ENCODE data around the gene CRB2.

GRCh38 chr9:123314617-123315016 lies 41.4 kb upstream of the CRB2 start:
- TF ChIP-seq, protein P1, sequence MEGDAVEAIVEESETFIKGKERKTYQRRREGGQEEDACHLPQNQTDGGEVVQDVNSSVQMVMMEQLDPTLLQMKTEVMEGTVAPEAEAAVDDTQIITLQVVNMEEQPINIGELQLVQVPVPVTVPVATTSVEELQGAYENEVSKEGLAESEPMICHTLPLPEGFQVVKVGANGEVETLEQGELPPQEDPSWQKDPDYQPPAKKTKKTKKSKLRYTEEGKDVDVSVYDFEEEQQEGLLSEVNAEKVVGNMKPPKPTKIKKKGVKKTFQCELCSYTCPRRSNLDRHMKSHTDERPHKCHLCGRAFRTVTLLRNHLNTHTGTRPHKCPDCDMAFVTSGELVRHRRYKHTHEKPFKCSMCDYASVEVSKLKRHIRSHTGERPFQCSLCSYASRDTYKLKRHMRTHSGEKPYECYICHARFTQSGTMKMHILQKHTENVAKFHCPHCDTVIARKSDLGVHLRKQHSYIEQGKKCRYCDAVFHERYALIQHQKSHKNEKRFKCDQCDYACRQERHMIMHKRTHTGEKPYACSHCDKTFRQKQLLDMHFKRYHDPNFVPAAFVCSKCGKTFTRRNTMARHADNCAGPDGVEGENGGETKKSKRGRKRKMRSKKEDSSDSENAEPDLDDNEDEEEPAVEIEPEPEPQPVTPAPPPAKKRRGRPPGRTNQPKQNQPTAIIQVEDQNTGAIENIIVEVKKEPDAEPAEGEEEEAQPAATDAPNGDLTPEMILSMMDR (IDR thresholded peaks at IDR 0.05; ENCODE audit: borderline replicate concordance, extremely low read depth, low read length, poor library complexity, severe bottlenecking), result no peak
- TF ChIP-seq EZH2 (IDR thresholded peaks at IDR 0.05; ENCODE audit: borderline replicate concordance, low read depth, low read length, severe bottlenecking), result no peak
